Brain microvascular endothelial cell (primary cell): ENCODE measurements around the gene SPOCD1.
A peak's percentile ranks its signal among the peaks of the same experiment; 100 is the strongest.

Experiments used
- DNase-seq: peaks from one replicate; pipeline ENCODE4 v3.0.0-alpha.2; 2020
- H3K27ac ChIP-seq: fragments of 250-450 bp; sonication (Bioruptor Pico); 2 replicates; pipeline ENCODE4 v1.5.1; 2020; ENCODE audit warnings: mild to moderate bottlenecking, moderate library complexity
- H3K27me3 ChIP-seq: fragments of 250-450 bp; sonication (Bioruptor Pico); replicated peaks from 2 replicates; pipeline ENCODE4 v1.5.1; 2020; ENCODE audit warnings: mild to moderate bottlenecking
- H3K36me3 ChIP-seq: fragments of 250-450 bp; sonication (Bioruptor Pico); replicated peaks from 2 replicates; pipeline ENCODE4 v1.5.1; 2020; ENCODE audit warnings: mild to moderate bottlenecking
- H3K4me3 ChIP-seq: 2 replicates; pipeline ENCODE4 v1.5.1; 2011; ENCODE audit warnings: low read depth, mild to moderate bottlenecking, control low read depth, low read length, moderate library complexity
- CTCF ChIP-seq: IDR thresholded peaks from 2 replicates; pipeline ENCODE4 v1.5.1; 2011; ENCODE audit warnings: low read depth, mild to moderate bottlenecking, moderate library complexity, low read length, control low read depth, inconsistent platforms; ENCODE audit errors: missing control alignments
- in situ Hi-C: cut with HindIII; loops from 2 replicates; pipeline ENCODE4 v1.10.0; 2017; ENCODE audit warnings: low sequenced_read_pairs, low pct_ligation_motif_present

SPOCD1 gene

GRCh38 chr1:31791131-31791858 is 24.5 kb downstream of the SPOCD1 start:
- TF ChIP-seq CTCF: no peak
- peaks cover 39% of the 10 kb centered on the region for H3K36me3 ChIP-seq
- no peaks in the 10 kb centered on the region for H3K27me3 ChIP-seq
- DNase-seq: no peak
- in situ Hi-C loops: no loop called here
- no peak overlapping the region for H3K4me3 ChIP-seq
- no peak overlapping the region for H3K27ac ChIP-seq

- Histone ChIP-seq H3K27ac (no peak overlapping the region), H3K36me3 (peaks cover 32% of the 10 kb centered on the region), H3K4me3 (no peak overlapping the region), H3K27me3 (no peaks in the 10 kb centered on the region)
- in situ Hi-C loops: no loop called here
- TF ChIP-seq CTCF: no peak
- no peak for DNase-seq
Measured at GRCh38 chr1:31790641-31791091, 25.2 kb downstream of the SPOCD1 start.

- H3K4me3 ChIP-seq: no peak overlapping the region
- no peak for DNase-seq
- TF ChIP-seq CTCF: no peak
- no peaks in the 10 kb centered on the region for H3K27me3 ChIP-seq
- peaks cover 29% of the 10 kb centered on the region for H3K36me3 ChIP-seq
- no peak overlapping the region for H3K27ac ChIP-seq
- in situ Hi-C loops: no loop called here
Measured at GRCh38 chr1:31790140-31790539, 25.7 kb downstream of the SPOCD1 start.

GRCh38 chr1:31789259-31790065 is 26.4 kb downstream of the SPOCD1 start:
- Histone ChIP-seq H3K36me3 (peaks cover 28% of the 10 kb centered on the region), H3K27me3 (no peaks in the 10 kb centered on the region), H3K27ac (no peak overlapping the region), H3K4me3 (peak overlapping the region; percentile 73)
- peak; percentile 95 for TF ChIP-seq CTCF
- in situ Hi-C loops: no loop called here
- DNase-seq: peak; percentile 83

GRCh38 chr1:31788825-31789256 is 27.0 kb downstream of the SPOCD1 start:
- no peak for TF ChIP-seq CTCF
- peak; percentile 57 for DNase-seq
- peak overlapping the region; percentile 72 for H3K27ac ChIP-seq
- H3K4me3 ChIP-seq: peak overlapping the region; percentile 73
- peaks cover 25% of the 10 kb centered on the region for H3K36me3 ChIP-seq
- in situ Hi-C loops: no loop called here
- no peaks in the 10 kb centered on the region for H3K27me3 ChIP-seq
